ENCODE measurements around the gene ATXN7L2.
A peak's percentile ranks its signal among the peaks of the same experiment; 100 is the strongest.

The ATXN7L2 gene

DNA sequence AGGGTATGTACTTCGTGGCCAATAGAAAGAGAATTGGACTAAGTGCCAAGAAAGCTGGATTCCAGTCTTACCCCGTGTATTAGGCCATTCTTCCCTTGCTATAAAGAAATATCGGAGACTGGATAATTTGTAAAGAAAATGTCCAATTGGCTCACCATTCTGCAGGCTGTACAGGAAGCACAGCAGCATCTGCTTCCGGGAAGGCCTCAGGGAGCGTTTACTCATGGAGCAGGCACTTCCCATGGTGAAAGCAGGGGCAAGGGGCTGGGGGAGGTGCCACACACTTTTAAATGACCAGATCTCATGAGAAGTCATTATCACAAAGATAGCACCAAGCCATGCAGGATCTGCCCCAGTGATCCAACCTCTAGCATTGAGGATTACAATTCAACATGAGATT is 33.6 kb downstream of the ATXN7L2 start:
- H3K27ac ChIP-seq (replicated peaks; ENCODE audit: low read length): no peak overlapping the region
- H3K4me3 ChIP-seq (ENCODE audit: low read length in 2 of 2): no peak overlapping the region
- H2BK120ac ChIP-seq (ENCODE audit: low read depth, low read length): no peak overlapping the region
- no peaks in the 10 kb centered on the region for H3K36me3 ChIP-seq (replicated peaks in 1 of 2; ENCODE audit: control insufficient read depth in 2 of 2, insufficient read depth in 2 of 2, low read length in 2 of 2)
- H2AK5ac ChIP-seq (ENCODE audit: low read depth, low read length): no peak overlapping the region
- no peak overlapping the region for H3K9ac ChIP-seq (ENCODE audit: low read depth, low read length, poor library complexity)
- H3K9me3 ChIP-seq (replicated peaks in 1 of 2; ENCODE audit: control insufficient read depth in 2 of 2, insufficient read depth in 1 of 2, low read depth in 1 of 2, low read length in 2 of 2): no peaks in the 10 kb centered on the region
- no peak overlapping the region for H2BK15ac ChIP-seq (ENCODE audit: low read length)
- H3K4me2 ChIP-seq (ENCODE audit: insufficient read depth, low read length, poor library complexity, severe bottlenecking): no peak overlapping the region
- WGBS, 2 donors (ENCODE audit: extremely low coverage in 2 of 2, insufficient read length in 2 of 2, insufficient replicate concordance in 1 of 2): no CpG with 5 or more reads among the region's 5 CpGs
- H3K23ac ChIP-seq (ENCODE audit: low read depth, low read length, poor library complexity): no peak overlapping the region
- peaks cover 0 to 9% of the 10 kb centered on the region in 2 donors for H3K4me1 ChIP-seq (ENCODE audit: control insufficient read depth in 2 of 2, insufficient read depth in 1 of 2, low read depth in 1 of 2, low read length in 2 of 2)
- DNase-seq (ENCODE audit: low spot score): no peak
- H2AFZ ChIP-seq (ENCODE audit: low read length): no peak overlapping the region
- no peak overlapping the region for H3K14ac ChIP-seq (ENCODE audit: low read length)
- no peaks in the 10 kb centered on the region for H3K79me1 ChIP-seq (ENCODE audit: low read depth, low read length)
- no peak overlapping the region for H2BK5ac ChIP-seq (ENCODE audit: low read length)
- H4K91ac ChIP-seq (ENCODE audit: low read depth, low read length, poor library complexity): no peak overlapping the region
- H3K27me3 ChIP-seq (ENCODE audit: control insufficient read depth in 3 of 3, insufficient read depth in 3 of 3, low read depth in 1 of 3, low read length in 3 of 3): peaks cover 0 to 43% (median 3%) of the 10 kb centered on the region in 3 experiments
- no peak overlapping the region for H4K8ac ChIP-seq (ENCODE audit: low read depth, low read length)
- H2BK12ac ChIP-seq (ENCODE audit: low read length): no peak overlapping the region
- H3K4ac ChIP-seq (ENCODE audit: low read length): no peak overlapping the region
- H3K18ac ChIP-seq (ENCODE audit: low read length): no peak overlapping the region

DNA sequence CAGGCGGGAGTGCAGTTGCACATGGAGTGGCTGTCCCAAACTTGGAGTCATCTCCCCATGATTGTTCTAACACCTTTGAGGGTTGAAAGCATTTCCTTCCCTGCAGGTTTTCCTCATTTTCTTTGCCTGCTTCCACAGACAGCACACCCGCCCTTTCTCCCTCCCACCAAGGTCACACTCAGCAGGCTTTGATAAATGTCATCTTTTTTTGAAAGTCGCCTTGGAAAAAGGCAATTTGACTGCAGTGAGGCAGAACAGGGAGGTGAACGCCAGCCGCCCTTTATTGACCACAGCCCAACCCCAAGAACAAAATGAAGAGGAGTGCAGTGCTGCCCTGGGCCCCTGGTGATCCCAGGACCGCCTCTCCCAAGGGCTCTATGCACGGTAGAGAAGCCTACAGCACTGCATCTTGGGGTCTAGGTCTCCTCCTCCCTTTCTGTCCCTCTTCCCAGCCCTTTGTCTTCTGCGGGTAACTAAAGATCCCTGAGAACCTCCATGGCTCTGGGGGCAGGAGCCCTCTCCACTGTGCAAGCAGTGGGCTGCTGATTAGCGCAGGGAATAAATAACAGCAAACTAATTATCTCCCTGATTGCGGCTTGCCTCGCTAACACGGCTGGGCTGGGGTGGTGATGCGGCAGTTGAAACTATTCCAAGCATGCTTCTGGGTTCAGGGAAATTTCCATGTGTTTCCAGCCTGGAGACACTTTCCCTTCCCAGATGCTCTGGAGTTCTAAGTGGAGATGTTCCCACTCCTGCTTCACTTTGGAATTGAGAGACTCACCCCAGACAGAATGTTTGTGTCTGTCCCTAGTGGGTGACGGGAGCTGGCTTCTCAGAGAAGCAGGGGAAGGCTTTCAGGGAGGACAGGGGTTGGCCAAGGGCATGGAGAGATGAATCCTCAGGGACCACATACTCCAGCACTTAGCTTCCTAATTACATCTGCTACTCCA is 37.6 kb downstream of the ATXN7L2 start:
- Histone ChIP-seq H4K8ac (ENCODE audit: low read depth, low read length) (no peak overlapping the region), H3K9ac (ENCODE audit: low read depth, low read length, poor library complexity) (no peak overlapping the region), H3K9me3 (replicated peaks in 1 of 2; ENCODE audit: control insufficient read depth in 2 of 2, insufficient read depth in 1 of 2, low read depth in 1 of 2, low read length in 2 of 2) (no peaks in the 10 kb centered on the region), H3K27ac (replicated peaks; ENCODE audit: low read length) (no peak overlapping the region), H3K79me1 (ENCODE audit: low read depth, low read length) (no peaks in the 10 kb centered on the region), H4K91ac (ENCODE audit: low read depth, low read length, poor library complexity) (no peak overlapping the region), H2BK5ac (ENCODE audit: low read length) (no peak overlapping the region), H3K14ac (ENCODE audit: low read length) (no peak overlapping the region), H3K4me2 (ENCODE audit: insufficient read depth, low read length, poor library complexity, severe bottlenecking) (no peak overlapping the region), H2AK5ac (ENCODE audit: low read depth, low read length) (no peak overlapping the region), H2AFZ (ENCODE audit: low read length) (peak overlapping the region; percentile 15), H3K4ac (ENCODE audit: low read length) (no peak overlapping the region), H3K4me1 (ENCODE audit: control insufficient read depth in 2 of 2, insufficient read depth in 1 of 2, low read depth in 1 of 2, low read length in 2 of 2) (peaks cover 0 to 9% of the 10 kb centered on the region in 2 donors), H3K4me3 (ENCODE audit: low read length in 2 of 2) (no peak overlapping the region), H2BK12ac (ENCODE audit: low read length) (no peak overlapping the region), H3K36me3 (replicated peaks in 1 of 2; ENCODE audit: control insufficient read depth in 2 of 2, insufficient read depth in 2 of 2, low read length in 2 of 2) (no peaks in the 10 kb centered on the region), H3K23ac (ENCODE audit: low read depth, low read length, poor library complexity) (no peak overlapping the region), H3K18ac (ENCODE audit: low read length) (no peak overlapping the region), H2BK120ac (ENCODE audit: low read depth, low read length) (no peak overlapping the region), H2BK15ac (ENCODE audit: low read length) (no peak overlapping the region), H3K27me3 (ENCODE audit: control insufficient read depth in 3 of 3, insufficient read depth in 3 of 3, low read depth in 1 of 3, low read length in 3 of 3) (peaks cover 0 to 54% (median 0%) of the 10 kb centered on the region in 3 experiments)
- no CpG with 5 or more reads among the region's 14 CpGs for WGBS, 2 donors (ENCODE audit: extremely low coverage in 2 of 2, insufficient read length in 2 of 2, insufficient replicate concordance in 1 of 2)
- DNase-seq (ENCODE audit: low spot score): no peak

GRCh38 chr1:109522026-109522425 is 38.3 kb downstream of the ATXN7L2 start:
- DNase-seq (ENCODE audit: low spot score): no peak
- Histone ChIP-seq H4K91ac (ENCODE audit: low read depth, low read length, poor library complexity) (no peak overlapping the region), H3K18ac (ENCODE audit: low read length) (no peak overlapping the region), H3K36me3 (replicated peaks in 1 of 2; ENCODE audit: control insufficient read depth in 2 of 2, insufficient read depth in 2 of 2, low read length in 2 of 2) (no peaks in the 10 kb centered on the region), H3K14ac (ENCODE audit: low read length) (no peak overlapping the region), H3K9ac (ENCODE audit: low read depth, low read length, poor library complexity) (no peak overlapping the region), H4K8ac (ENCODE audit: low read depth, low read length) (no peak overlapping the region), H3K4ac (ENCODE audit: low read length) (no peak overlapping the region), H3K4me3 (ENCODE audit: low read length in 2 of 2) (no peak overlapping the region), H2BK120ac (ENCODE audit: low read depth, low read length) (no peak overlapping the region), H2BK5ac (ENCODE audit: low read length) (no peak overlapping the region), H3K4me2 (ENCODE audit: insufficient read depth, low read length, poor library complexity, severe bottlenecking) (no peak overlapping the region), H3K79me1 (ENCODE audit: low read depth, low read length) (no peaks in the 10 kb centered on the region), H3K23ac (ENCODE audit: low read depth, low read length, poor library complexity) (no peak overlapping the region), H3K27ac (replicated peaks; ENCODE audit: low read length) (no peak overlapping the region), H3K9me3 (replicated peaks in 1 of 2; ENCODE audit: control insufficient read depth in 2 of 2, insufficient read depth in 1 of 2, low read depth in 1 of 2, low read length in 2 of 2) (no peaks in the 10 kb centered on the region), H3K4me1 (ENCODE audit: control insufficient read depth in 2 of 2, insufficient read depth in 1 of 2, low read depth in 1 of 2, low read length in 2 of 2) (peaks cover 0 to 9% of the 10 kb centered on the region in 2 donors), H2AK5ac (ENCODE audit: low read depth, low read length) (no peak overlapping the region), H2AFZ (ENCODE audit: low read length) (no peak overlapping the region), H3K27me3 (ENCODE audit: control insufficient read depth in 3 of 3, insufficient read depth in 3 of 3, low read depth in 1 of 3, low read length in 3 of 3) (peaks cover 0 to 52% (median 0%) of the 10 kb centered on the region in 3 experiments), H2BK15ac (ENCODE audit: low read length) (no peak overlapping the region), H2BK12ac (ENCODE audit: low read length) (no peak overlapping the region)
- WGBS, 2 donors (ENCODE audit: extremely low coverage in 2 of 2, insufficient read length in 2 of 2, insufficient replicate concordance in 1 of 2): no CpG with 5 or more reads among the region's 7 CpGs

GRCh38 chr1:109523706-109524105 is 40.0 kb downstream of the ATXN7L2 start:
- H3K18ac ChIP-seq (ENCODE audit: low read length): no peak overlapping the region
- H4K8ac ChIP-seq (ENCODE audit: low read depth, low read length): no peak overlapping the region
- DNase-seq (ENCODE audit: low spot score): no peak
- no peak overlapping the region for H3K9ac ChIP-seq (ENCODE audit: low read depth, low read length, poor library complexity)
- peaks cover 0 to 9% of the 10 kb centered on the region in 2 donors for H3K4me1 ChIP-seq (ENCODE audit: control insufficient read depth in 2 of 2, insufficient read depth in 1 of 2, low read depth in 1 of 2, low read length in 2 of 2)
- H3K4me2 ChIP-seq (ENCODE audit: insufficient read depth, low read length, poor library complexity, severe bottlenecking): no peak overlapping the region
- H3K4ac ChIP-seq (ENCODE audit: low read length): no peak overlapping the region
- peaks cover 0 to 61% (median 0%) of the 10 kb centered on the region in 3 experiments for H3K27me3 ChIP-seq (ENCODE audit: control insufficient read depth in 3 of 3, insufficient read depth in 3 of 3, low read depth in 1 of 3, low read length in 3 of 3)
- H2BK12ac ChIP-seq (ENCODE audit: low read length): no peak overlapping the region
- no peak overlapping the region for H4K91ac ChIP-seq (ENCODE audit: low read depth, low read length, poor library complexity)
- no peak overlapping the region for H3K23ac ChIP-seq (ENCODE audit: low read depth, low read length, poor library complexity)
- H3K27ac ChIP-seq (replicated peaks; ENCODE audit: low read length): no peak overlapping the region
- no peak overlapping the region for H2AFZ ChIP-seq (ENCODE audit: low read length)
- no peak overlapping the region for H3K4me3 ChIP-seq (ENCODE audit: low read length in 2 of 2)
- H2BK5ac ChIP-seq (ENCODE audit: low read length): no peak overlapping the region
- H3K14ac ChIP-seq (ENCODE audit: low read length): no peak overlapping the region
- no peaks in the 10 kb centered on the region for H3K9me3 ChIP-seq (replicated peaks in 1 of 2; ENCODE audit: control insufficient read depth in 2 of 2, insufficient read depth in 1 of 2, low read depth in 1 of 2, low read length in 2 of 2)
- H3K79me1 ChIP-seq (ENCODE audit: low read depth, low read length): no peaks in the 10 kb centered on the region
- H2AK5ac ChIP-seq (ENCODE audit: low read depth, low read length): no peak overlapping the region
- H2BK120ac ChIP-seq (ENCODE audit: low read depth, low read length): no peak overlapping the region
- H3K36me3 ChIP-seq (replicated peaks in 1 of 2; ENCODE audit: control insufficient read depth in 2 of 2, insufficient read depth in 2 of 2, low read length in 2 of 2): no peaks in the 10 kb centered on the region
- no CpG with 5 or more reads among the region's 2 CpGs for WGBS, 2 donors (ENCODE audit: extremely low coverage in 2 of 2, insufficient read length in 2 of 2, insufficient replicate concordance in 1 of 2)
- H2BK15ac ChIP-seq (ENCODE audit: low read length): no peak overlapping the region

Measured in neuronal stem cell (in vitro differentiated cells).